ENCODE results near the gene PAEP.

PAEP gene

GRCh38 chr9:135611142-135611874, 49.8 kb downstream of the PAEP start:
- Histone ChIP-seq H3K9me3 (ENCODE audit: control insufficient read depth, low read length) (no peaks in the 10 kb centered on the region), H3K36me3 (ENCODE audit: control insufficient read depth, insufficient read depth, low read length) (no peaks in the 10 kb centered on the region), H3K27me3 (ENCODE audit: control insufficient read depth, insufficient read depth, low read length) (no peaks in the 10 kb centered on the region), H3K9ac (ENCODE audit: low read length) (no peak overlapping the region), H3K4me3 (ENCODE audit: low read length) (no peak overlapping the region), H3K4me1 (ENCODE audit: control insufficient read depth, insufficient read depth, low read length) (no peaks in the 10 kb centered on the region)

- Histone ChIP-seq H3K36me3 (ENCODE audit: control insufficient read depth, insufficient read depth, low read length) (no peaks in the 10 kb centered on the region), H3K9ac (ENCODE audit: low read length) (no peak overlapping the region), H3K9me3 (ENCODE audit: control insufficient read depth, low read length) (no peaks in the 10 kb centered on the region), H3K4me3 (ENCODE audit: low read length) (no peak overlapping the region), H3K27me3 (ENCODE audit: control insufficient read depth, insufficient read depth, low read length) (no peaks in the 10 kb centered on the region), H3K4me1 (ENCODE audit: control insufficient read depth, insufficient read depth, low read length) (no peaks in the 10 kb centered on the region)
These were observed 50.3 kb downstream of the PAEP start for GRCh38 chr9:135611875-135612209.

DNA sequence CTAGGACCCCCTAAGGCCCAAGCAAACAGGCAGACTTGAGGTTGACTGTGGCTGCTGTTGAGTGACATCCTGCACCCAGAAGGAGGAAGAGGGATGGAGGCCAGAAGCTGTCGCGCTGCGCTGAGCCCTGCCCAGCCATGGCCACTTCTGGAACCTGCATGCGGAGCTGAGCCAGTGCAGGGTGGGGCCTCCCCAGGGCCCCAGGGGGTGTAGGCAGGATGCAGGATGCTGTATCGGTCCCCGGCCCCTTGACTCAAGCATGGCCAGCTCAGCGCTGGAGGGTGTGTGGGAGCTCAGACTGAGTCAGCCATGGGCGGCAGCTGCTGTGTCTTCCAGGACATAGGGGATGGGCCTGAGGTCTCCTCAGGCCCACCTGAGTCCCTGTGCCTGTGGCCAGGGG, 50.9 kb downstream of the PAEP start:
- no peaks in the 10 kb centered on the region for H3K4me1 ChIP-seq (ENCODE audit: control insufficient read depth, insufficient read depth, low read length)

DNA sequence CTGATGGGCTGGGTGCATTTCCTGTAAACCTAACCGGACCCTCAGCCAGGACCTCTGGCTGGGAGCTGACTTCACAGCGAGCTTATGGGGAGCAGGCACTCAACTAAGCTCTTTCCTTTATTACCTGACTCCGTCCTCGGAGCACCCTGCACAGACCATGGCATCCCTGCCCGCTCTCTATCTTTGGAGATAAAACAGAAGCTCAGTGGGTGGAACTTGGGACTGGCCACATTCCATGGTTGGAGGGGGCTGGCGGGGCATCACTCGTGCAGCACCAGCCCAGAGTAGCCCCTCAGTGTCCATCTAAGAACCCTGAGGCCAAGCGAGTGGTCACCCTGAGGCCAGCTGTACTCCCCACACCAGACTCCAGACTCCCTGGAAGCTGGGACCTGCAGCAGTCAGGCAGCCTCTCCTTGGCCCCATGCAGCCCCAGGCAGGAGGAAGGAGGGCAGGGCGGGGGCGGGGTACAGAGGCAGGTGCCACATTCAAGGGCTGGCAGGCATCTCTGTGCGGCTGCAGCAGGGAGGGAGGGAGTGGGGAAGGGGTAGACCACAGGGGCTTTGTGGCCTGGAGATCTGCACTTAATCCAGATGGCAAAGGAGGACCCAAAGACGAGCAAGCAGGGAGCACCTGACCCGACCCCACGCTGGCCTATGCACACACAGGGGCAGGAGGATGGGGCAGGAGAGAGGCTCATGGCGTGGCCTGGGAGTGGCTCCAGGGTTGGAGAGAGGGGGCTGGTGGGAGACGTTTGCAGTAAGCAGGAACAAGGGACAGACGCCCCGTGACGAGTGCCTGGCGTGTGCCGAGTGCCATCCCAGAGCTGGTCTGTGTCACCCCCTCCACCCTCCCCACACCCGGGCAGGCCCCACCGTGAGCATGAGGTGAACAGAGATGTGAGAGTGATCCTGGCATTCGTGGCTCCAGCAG, 51.7 kb downstream of the PAEP start:
- no peaks in the 10 kb centered on the region for H3K4me1 ChIP-seq (ENCODE audit: control insufficient read depth, insufficient read depth, low read length)
- H3K27me3 ChIP-seq (ENCODE audit: control insufficient read depth, insufficient read depth, low read length) = no peaks in the 10 kb centered on the region
- H3K4me3 ChIP-seq (ENCODE audit: low read length) = no peak overlapping the region
- H3K9ac ChIP-seq (ENCODE audit: low read length) = no peak overlapping the region
- H3K36me3 ChIP-seq (ENCODE audit: control insufficient read depth, insufficient read depth, low read length) = no peaks in the 10 kb centered on the region
- H3K9me3 ChIP-seq (ENCODE audit: control insufficient read depth, low read length) = no peaks in the 10 kb centered on the region

More for the DNA sequence above, 50.9 kb downstream of the PAEP start:
- Histone ChIP-seq H3K9ac (ENCODE audit: low read length) (no peak overlapping the region), H3K27me3 (ENCODE audit: control insufficient read depth, insufficient read depth, low read length) (no peaks in the 10 kb centered on the region), H3K9me3 (ENCODE audit: control insufficient read depth, low read length) (no peaks in the 10 kb centered on the region), H3K36me3 (ENCODE audit: control insufficient read depth, insufficient read depth, low read length) (no peaks in the 10 kb centered on the region), H3K4me3 (ENCODE audit: low read length) (no peak overlapping the region)

DNA sequence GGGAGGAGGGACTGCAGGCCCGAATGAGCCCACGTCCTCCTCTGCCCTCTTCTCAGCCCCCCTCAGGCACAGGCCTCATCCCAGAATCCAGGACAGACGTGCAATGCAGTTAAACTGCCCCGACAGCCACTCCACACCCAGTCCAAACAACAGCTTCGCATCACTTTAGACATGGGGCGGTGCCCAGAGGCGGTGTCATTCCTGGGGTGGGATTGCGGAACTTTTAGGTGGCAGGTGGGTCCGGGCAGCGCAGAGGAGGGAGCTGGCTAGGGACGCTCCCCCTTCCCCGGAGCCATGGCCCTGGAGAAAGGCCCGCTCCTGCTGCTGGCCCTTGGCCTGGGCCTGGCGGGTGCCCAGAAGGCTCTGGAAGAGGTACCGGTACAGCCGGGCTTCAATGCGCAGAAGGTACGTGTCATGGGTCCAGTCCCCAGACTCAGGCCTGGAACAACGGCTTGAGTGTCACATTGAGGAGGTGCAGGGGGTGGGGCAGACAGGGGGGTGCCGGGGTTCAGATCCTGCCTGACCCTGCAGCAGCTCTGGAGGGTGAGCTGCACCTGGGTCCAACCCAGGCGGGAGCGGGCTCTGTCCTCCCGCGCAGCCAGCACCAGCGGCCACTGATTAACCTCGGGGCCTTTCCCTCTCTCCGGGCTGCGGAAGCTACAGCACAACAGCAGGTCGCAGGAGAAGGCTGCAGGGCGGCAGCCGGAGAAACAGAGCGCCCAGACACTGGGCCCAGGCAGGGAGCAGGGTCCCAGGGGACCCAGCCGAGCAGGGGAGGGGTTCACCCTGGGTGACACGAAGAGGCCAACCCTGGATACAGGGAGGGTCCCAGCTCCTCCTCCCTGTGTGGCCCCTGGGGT, 52.6 kb downstream of the PAEP start:
- Histone ChIP-seq H3K27me3 (ENCODE audit: control insufficient read depth, insufficient read depth, low read length) (no peaks in the 10 kb centered on the region), H3K4me3 (ENCODE audit: low read length) (no peak overlapping the region), H3K4me1 (ENCODE audit: control insufficient read depth, insufficient read depth, low read length) (no peaks in the 10 kb centered on the region), H3K9me3 (ENCODE audit: control insufficient read depth, low read length) (no peaks in the 10 kb centered on the region), H3K36me3 (ENCODE audit: control insufficient read depth, insufficient read depth, low read length) (no peaks in the 10 kb centered on the region), H3K9ac (ENCODE audit: low read length) (no peak overlapping the region)

DNA sequence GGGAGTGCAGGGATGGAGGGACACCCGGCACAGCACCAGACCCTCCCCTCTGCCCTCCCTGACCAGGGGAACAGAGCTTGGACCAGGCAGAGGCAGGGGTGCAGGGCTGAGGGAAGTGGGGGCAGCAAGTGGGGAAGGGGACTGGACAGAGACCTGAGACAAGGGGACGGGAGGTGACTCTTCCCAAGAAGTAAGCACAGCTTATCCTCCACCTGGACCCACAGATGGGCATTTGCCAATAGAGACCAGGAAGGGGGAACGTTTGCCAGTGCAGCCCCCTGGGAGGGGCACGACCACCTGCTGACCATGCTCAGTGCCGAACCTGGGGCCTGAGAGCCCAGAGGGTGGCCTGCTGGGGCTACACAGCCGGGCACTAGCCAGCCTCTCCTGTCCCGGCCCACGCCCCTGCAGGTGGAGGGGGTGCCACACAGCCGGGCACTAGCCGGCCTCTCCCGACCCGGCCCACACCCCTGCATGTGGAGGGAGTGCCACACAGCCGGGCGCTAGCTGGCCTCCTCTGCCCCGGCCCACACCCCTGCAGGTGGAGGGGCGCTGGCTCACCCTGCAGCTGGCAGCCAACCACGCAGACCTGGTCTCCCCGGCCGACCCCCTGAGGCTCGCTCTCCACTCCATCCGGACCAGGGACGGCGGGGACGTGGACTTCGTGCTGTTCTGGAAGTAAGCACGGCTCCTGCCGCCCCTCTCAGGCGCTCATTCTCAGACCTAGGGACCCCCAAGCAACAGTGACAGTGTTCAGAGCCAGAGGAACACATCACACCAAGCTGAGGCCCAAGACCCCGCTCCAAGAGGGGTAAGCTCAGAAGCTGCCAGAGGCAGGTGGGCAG, 53.5 kb downstream of the PAEP start:
- H3K9me3 ChIP-seq (ENCODE audit: control insufficient read depth, low read length) = no peaks in the 10 kb centered on the region
- no peaks in the 10 kb centered on the region for H3K4me1 ChIP-seq (ENCODE audit: control insufficient read depth, insufficient read depth, low read length)
- no peaks in the 10 kb centered on the region for H3K27me3 ChIP-seq (ENCODE audit: control insufficient read depth, insufficient read depth, low read length)
- H3K9ac ChIP-seq (ENCODE audit: low read length) = no peak overlapping the region
- no peak overlapping the region for H3K4me3 ChIP-seq (ENCODE audit: low read length)
- no peaks in the 10 kb centered on the region for H3K36me3 ChIP-seq (ENCODE audit: control insufficient read depth, insufficient read depth, low read length)

GRCh38 chr9:135615666-135616618, 54.4 kb downstream of the PAEP start:
- H3K36me3 ChIP-seq (ENCODE audit: control insufficient read depth, insufficient read depth, low read length) = no peaks in the 10 kb centered on the region
- H3K4me1 ChIP-seq (ENCODE audit: control insufficient read depth, insufficient read depth, low read length) = no peaks in the 10 kb centered on the region
- H3K9ac ChIP-seq (ENCODE audit: low read length) = no peak overlapping the region
- no peaks in the 10 kb centered on the region for H3K27me3 ChIP-seq (ENCODE audit: control insufficient read depth, insufficient read depth, low read length)
- no peaks in the 10 kb centered on the region for H3K9me3 ChIP-seq (ENCODE audit: control insufficient read depth, low read length)
- H3K4me3 ChIP-seq (ENCODE audit: low read length) = no peak overlapping the region
